ENCODE measurements around the gene RHCE. TPM values are rescaled to one million over a fixed set of nuclear protein-coding genes. Genes with fewer than 3 reads are reported as not detected.
"Not testable (repeated sequence)": the region's sequence is repeated elsewhere in the genome, so short reads cannot be mapped to it uniquely, and the experiment has no call there.

The RHCE gene
- total and polyA plus RNA-seq, 2 of the 8 experiments (the other 6 are each of a cell fraction or from before 2014, with no cell fraction given) = 0.23 to 0.50 TPM

DNA sequence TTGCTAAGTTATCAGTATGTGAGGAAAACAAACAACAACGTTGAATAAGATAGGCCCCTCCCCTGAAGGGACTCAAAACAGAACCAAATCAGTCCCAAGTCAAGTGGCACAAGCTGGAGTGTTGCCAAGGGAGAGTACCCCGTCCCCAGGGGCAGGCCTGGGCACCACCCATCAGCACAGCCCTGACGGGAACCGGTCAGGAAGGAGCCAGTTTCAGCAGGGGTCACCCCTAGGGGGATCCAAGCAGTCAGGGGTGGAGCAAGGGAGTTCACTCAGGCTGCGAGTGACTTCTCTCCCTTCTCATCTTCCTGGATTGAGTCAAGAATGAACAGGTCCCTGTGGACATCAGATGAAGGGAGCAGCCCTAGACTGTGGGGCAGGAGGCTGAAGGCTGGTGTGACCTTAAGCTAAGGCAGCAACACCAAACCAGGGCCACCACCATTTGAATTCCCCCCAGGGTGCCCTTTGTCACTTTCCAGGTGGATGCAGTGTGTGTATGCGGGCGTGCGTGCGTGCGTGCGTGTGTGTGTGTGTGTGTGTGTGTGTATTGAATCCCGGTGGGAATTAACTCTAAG lies 14.8 kb downstream of the RHCE start:
- H4K5ac ChIP-seq (ENCODE audit: insufficient read length, low read depth, low read length); H3K27me3 ChIP-seq (replicated peaks in 1 of 4; ENCODE audit: control insufficient read depth in 3 of 4, extremely low read depth in 1 of 4, insufficient read depth in 3 of 4, low read length in 3 of 4); H2BK15ac ChIP-seq (ENCODE audit: low read length); H3K27ac ChIP-seq (ENCODE audit: low read depth, low read length); CTCF ChIA-PET (ENCODE audit: partially characterized antibody); FAIRE-seq; H3K4me2 ChIP-seq (ENCODE audit: insufficient read depth in 1 of 2, low read depth in 2 of 2, low read length in 2 of 2); H3K4ac ChIP-seq (replicated peaks; ENCODE audit: insufficient read length, low read depth, low read length); H3K56ac ChIP-seq (replicated peaks; ENCODE audit: insufficient read length, low read depth, low read length); DNase-seq (ENCODE audit: low read depth in 1 of 2, low spot score in 2 of 2); H2BK20ac ChIP-seq (ENCODE audit: low read length); H3K36me3 ChIP-seq (ENCODE audit: control insufficient read depth in 2 of 4, insufficient read depth in 4 of 4, low read length in 3 of 4); H3K18ac ChIP-seq (ENCODE audit: extremely low read depth, low read length); H3K14ac ChIP-seq (ENCODE audit: insufficient read length); H3K4me1 ChIP-seq (replicated peaks in 1 of 4; ENCODE audit: control insufficient read depth in 3 of 4, insufficient read depth in 4 of 4, low read length in 3 of 4); POLR2A ChIA-PET (ENCODE audit: partially characterized antibody); H2AK5ac ChIP-seq (ENCODE audit: low read depth, low read length); H4K20me1 ChIP-seq (replicated peaks in 1 of 2; ENCODE audit: control insufficient read depth in 1 of 2, insufficient read depth in 2 of 2, low read length in 2 of 2); H2BK120ac ChIP-seq (replicated peaks; ENCODE audit: low read depth, low read length); H2BK5ac ChIP-seq (ENCODE audit: low read depth, low read length); H3K23me2 ChIP-seq (ENCODE audit: low read depth, low read length); H2BK12ac ChIP-seq (ENCODE audit: low read depth, low read length); H3K23ac ChIP-seq (ENCODE audit: insufficient read length); H3K9ac ChIP-seq (replicated peaks in 1 of 4; ENCODE audit: extremely low read depth in 1 of 4, low read depth in 3 of 4, low read length in 3 of 4); H4K91ac ChIP-seq (replicated peaks; ENCODE audit: insufficient read length, low read length); H3K9me3 ChIP-seq (ENCODE audit: insufficient read depth in 2 of 2, low read depth in 1 of 2, low read length in 1 of 2); H4K8ac ChIP-seq (ENCODE audit: extremely low read depth, insufficient read depth, low read length); H2AFZ ChIP-seq (ENCODE audit: low read length); H3K4me3 ChIP-seq (ENCODE audit: extremely low read depth in 1 of 4, insufficient read depth in 2 of 4, low read depth in 3 of 4, low read length in 4 of 4); H3K79me2 ChIP-seq (ENCODE audit: control insufficient read depth in 1 of 2, insufficient read depth in 2 of 2, low read length in 2 of 2); H3K79me1 ChIP-seq (ENCODE audit: low read depth, low read length): not testable (repeated sequence)
- no CpG with 5 or more reads among the region's 12 CpGs for WGBS, 2 experiments (ENCODE audit: extremely low coverage in 1 of 2, insufficient coverage in 1 of 2, insufficient read length in 1 of 2, insufficient replicate concordance in 2 of 2, low coverage in 1 of 2, low lambda C conversion rate in 2 of 2, missing lambda C conversion rate in 1 of 2)

Data from H1 (cell line).